Endothelial cell of umbilical vein (primary cell): ENCODE data around the gene KHSRP. TPM values are rescaled to one million over a fixed set of nuclear protein-coding genes. Genes with fewer than 3 reads are reported as not detected.

Experiments used
- BruUV-seq: library from RNA; stranded (reverse); fragments of 400-500 nt; replicated peaks from 2 replicates; lab custom pipeline; 2021; lab: Mats Ljungman, UMichigan
- CTCF ChIA-PET: fragments of 300-600, 350-600 bp; sonication (Branson Sonifier 250); formaldehyde crosslinking; loops from one replicate; lab custom pipeline; 2021; ENCODE audit warnings: antibody characterized with exemption, inconsistent platforms; lab: Charles Lee
- POLR2A ChIA-PET: fragments of 300-600, 350-600 bp; sonication (Branson Sonifier 250); formaldehyde crosslinking; loops from one replicate; lab custom pipeline; 2021; ENCODE audit warnings: antibody characterized with exemption, inconsistent platforms; lab: Charles Lee
- DNase-seq: peaks from one replicate; pipeline ENCODE4 v3.0.0-alpha.2; 2011; ENCODE audit warnings: low read depth, low spot score
- FAIRE-seq: peaks from 2 replicates; lab custom pipeline; 2011; peaks lifted over from hg19 to GRCh38; lab: Jason Lieb, UNC
- H2AFZ ChIP-seq: 2 replicates; pipeline ENCODE4 v1.6.0; 2012; ENCODE audit warnings: low read depth, low read length, control low read depth, inconsistent platforms
- H3K27ac ChIP-seq: 2 replicates; pipeline ENCODE4 v1.5.1; 2011; ENCODE audit warnings: low read depth, mild to moderate bottlenecking, control low read depth, low read length, moderate library complexity; ENCODE audit not compliant: insufficient read depth
- H3K27me3 ChIP-seq, 2 experiments: 2 replicates each; pipeline versions ENCODE4 v1.6.0 to v1.6.1; 2011; ENCODE audit warnings: low read length in 2 of 2, mixed read lengths in 1 of 2; ENCODE audit not compliant: control insufficient read depth in 2 of 2, insufficient read depth in 2 of 2
- H3K36me3 ChIP-seq, 2 experiments: 2 replicates in 1 of 2; 3 replicates in 1 of 2; pipeline ENCODE4 v1.5.1; 2011; ENCODE audit warnings: low read length in 2 of 2, mild to moderate bottlenecking in 1 of 2, moderate library complexity in 1 of 2; ENCODE audit not compliant: control insufficient read depth in 2 of 2, insufficient read depth in 2 of 2; ENCODE audit errors: extremely low read depth in 1 of 2
- H3K4me1 ChIP-seq: 3 replicates; pipeline ENCODE4 v1.5.1; 2011; ENCODE audit warnings: mild to moderate bottlenecking, low read length; ENCODE audit not compliant: control insufficient read depth, insufficient read depth; ENCODE audit errors: extremely low read depth
- H3K4me2 ChIP-seq: 2 replicates; pipeline ENCODE4 v1.6.1; 2011; ENCODE audit warnings: low read length, control low read depth, mixed read lengths; ENCODE audit not compliant: insufficient read depth
- H3K4me3 ChIP-seq, 3 experiments: fragments of 200-600 bp in 1 of 3; sonication (generic), shearing (Covaris generic) in 1 of 3; replicated peaks in 1 of 3; 2 replicates each; pipeline ENCODE4 v1.5.1; 2011 to 2016; ENCODE audit warnings: control low read depth in 3 of 3, low read length in 3 of 3, mild to moderate bottlenecking in 2 of 3, inconsistent platforms in 1 of 3, low read depth in 1 of 3, moderate library complexity in 1 of 3; ENCODE audit not compliant: insufficient read depth in 1 of 3
- H3K79me2 ChIP-seq: 2 replicates; pipeline ENCODE4 v1.6.0; 2012; ENCODE audit warnings: low read length, inconsistent platforms; ENCODE audit not compliant: control insufficient read depth, insufficient read depth
- H3K9ac ChIP-seq: replicated peaks from 2 replicates; pipeline ENCODE3; 2011; ENCODE audit warnings: low read length, control low read depth; ENCODE audit not compliant: insufficient read depth; ENCODE audit errors: extremely low read depth
- H3K9me1 ChIP-seq: replicated peaks from 3 replicates; pipeline ENCODE4 v1.6.0; 2011; ENCODE audit warnings: mild to moderate bottlenecking, low read length; ENCODE audit not compliant: control insufficient read depth, insufficient read depth; ENCODE audit errors: extremely low read depth
- H3K9me3 ChIP-seq: replicated peaks from 2 replicates; pipeline ENCODE4 v1.5.1; 2012; ENCODE audit warnings: low read length, inconsistent platforms; ENCODE audit not compliant: control insufficient read depth, insufficient read depth
- H4K20me1 ChIP-seq: replicated peaks from 2 replicates; pipeline ENCODE3; 2011; ENCODE audit warnings: mild to moderate bottlenecking, low read length; ENCODE audit not compliant: control insufficient read depth, insufficient read depth; ENCODE audit errors: extremely low read depth
- EZH2 ChIP-seq: IDR thresholded peaks from 2 replicates; pipeline ENCODE4 v1.6.1; 2012; ENCODE audit warnings: borderline replicate concordance, low read depth, mild to moderate bottlenecking, moderate library complexity, low read length, inconsistent platforms; ENCODE audit not compliant: severe bottlenecking
- FOS ChIP-seq: IDR thresholded peaks from 2 replicates; pipeline ENCODE4 v1.6.1; 2011; ENCODE audit warnings: mild to moderate bottlenecking, low read length, moderate library complexity, borderline replicate concordance; ENCODE audit not compliant: insufficient read depth
- GATA2 ChIP-seq: IDR thresholded peaks from 2 replicates; pipeline ENCODE4 v1.7.0; 2011; ENCODE audit warnings: low read depth, mild to moderate bottlenecking, moderate library complexity, mixed read lengths, low read length; ENCODE audit not compliant: insufficient read length, insufficient read depth
- JUN ChIP-seq: IDR thresholded peaks from 2 replicates; pipeline ENCODE4 v1.6.1; 2011; ENCODE audit warnings: borderline replicate concordance, low read depth; ENCODE audit not compliant: insufficient read length, insufficient read depth
- MYC ChIP-seq: IDR thresholded peaks from one replicate; pipeline ENCODE4 v1.6.1; 2011; ENCODE audit warnings: mild to moderate bottlenecking, low read depth, low read length
- POLR2A ChIP-seq: IDR thresholded peaks from 2 replicates; pipeline ENCODE4 v1.6.1; 2012; ENCODE audit warnings: low read depth, mild to moderate bottlenecking, control low read depth, low read length
- POLR2AphosphoS5 ChIP-seq: IDR thresholded peaks from 2 replicates; pipeline ENCODE4 v1.6.1; 2012; ENCODE audit warnings: low read depth, mild to moderate bottlenecking, control low read depth, low read length, moderate library complexity; ENCODE audit not compliant: insufficient read depth
- dilution Hi-C: fragments of 300-500 bp; cut with MboI; formaldehyde crosslinking; loops from one replicate; pipeline ENCODE4 v1.15.0; 2019; ENCODE audit warnings: low sequenced_read_pairs; ENCODE audit not compliant: extremely low pct_ligation_motif_present
- intact Hi-C: fragments of 100-400 bp; cut with micrococcal nuclease; formaldehyde crosslinking; loops from one replicate; pipeline ENCODE4 v1.10.0; 2022
- polyA plus RNA-seq, 4 experiments: library from polyadenylated mRNA; depleted of rRNA in 3 of 4; stranded (reverse) in 3 of 4; unstranded in 1 of 4; fragments of >200 nt; gene quantifications; 2 replicates each; pipeline versions ENCODE4 v1.2.1 to v1.2.3, GENCODE V29; 2011 to 2012; ENCODE audit warnings: missing spikeins in 1 of 4
- total RNA-seq: library from RNA; stranded (reverse); gene quantifications from 2 replicates; pipeline ENCODE4 v1.2.3, GENCODE V29; 2021
- TF ChIP-seq, protein P1 (sequence below), 2 donors: IDR thresholded peaks; 1 replicate in 1 of 2; 2 replicates in 1 of 2; pipeline ENCODE4 v1.5.1; 2011; ENCODE audit warnings: low read length in 2 of 2, mild to moderate bottlenecking in 2 of 2, moderate library complexity in 2 of 2, control low read depth in 1 of 2, inconsistent platforms in 1 of 2, low read depth in 1 of 2; ENCODE audit not compliant: insufficient read depth in 1 of 2; ENCODE audit errors: extremely low read depth in 1 of 2
- TF ChIP-seq, protein P2 (sequence below): IDR thresholded peaks from 2 replicates; pipeline ENCODE4 v1.6.1; 2011; ENCODE audit not compliant: insufficient read depth, insufficient read length

KHSRP gene
- total and polyA plus RNA-seq, 2 donors (not counting 3 experiments of a cell fraction or from before 2014, with no cell fraction given) = 98.3 to 372 TPM

DNA sequence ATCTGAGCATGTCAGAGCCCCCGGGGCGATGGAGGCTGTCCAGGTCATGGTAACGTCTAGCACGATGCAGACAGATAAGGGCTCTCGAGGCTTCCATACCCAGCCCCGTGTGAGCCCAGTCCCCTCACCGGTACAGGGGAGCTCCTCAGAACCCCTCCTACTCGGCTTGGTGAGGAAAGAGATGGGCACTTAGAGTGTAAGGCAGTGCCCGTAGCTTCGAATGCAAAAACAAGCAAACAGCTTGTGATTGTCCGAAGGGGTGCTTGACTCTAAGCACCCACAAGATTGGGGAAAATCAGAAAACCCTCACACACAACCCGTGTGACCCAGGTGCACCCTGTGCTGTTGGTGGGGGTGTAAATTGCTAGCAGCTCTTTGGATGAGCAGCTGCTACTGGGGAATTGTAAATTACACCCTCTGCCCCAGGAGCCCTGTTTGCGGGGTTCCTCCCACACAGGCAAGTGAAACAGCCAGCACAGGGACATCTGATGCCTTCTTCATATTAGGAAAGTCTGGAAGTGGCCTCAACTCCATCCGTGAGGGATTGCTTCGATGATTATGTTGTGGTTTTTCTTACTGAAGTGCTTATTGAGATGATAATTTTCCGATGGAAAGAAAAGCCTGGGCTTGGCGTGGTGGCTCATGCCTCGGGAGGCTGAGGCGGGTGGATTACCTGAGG lies 48.0 kb downstream of the KHSRP start:
- ChIA-PET POLR2A (no interaction called here), CTCF (interaction anchor here (0.6 kb wide), 1 partner anchor 112 kb away, joined by 4 read pairs; no protein-coding TSS in a partner anchor)
- Histone ChIP-seq H4K20me1 (no peaks in the 10 kb centered on the region), H3K4me1 (peaks cover 2% of the 10 kb centered on the region), H3K9me1 (no peaks in the 10 kb centered on the region), H3K36me3 (peaks cover 4 to 23% of the 10 kb centered on the region in 2 experiments), H3K27ac (no peak overlapping the region), H3K9me3 (no peaks in the 10 kb centered on the region), H3K4me2 (no peak overlapping the region), H3K9ac (no peak overlapping the region), H3K79me2 (no peaks in the 10 kb centered on the region), H3K27me3 (no peaks in the 10 kb centered on the region), H3K4me3 (no peak overlapping the region), H2AFZ (no peak overlapping the region)
- TF ChIP-seq MYC (no peak), EZH2 (no peak), FOS (no peak), JUN (no peak), GATA2 (no peak), POLR2A (no peak), POLR2AphosphoS5 (no peak)
- TF ChIP-seq, protein P1, sequence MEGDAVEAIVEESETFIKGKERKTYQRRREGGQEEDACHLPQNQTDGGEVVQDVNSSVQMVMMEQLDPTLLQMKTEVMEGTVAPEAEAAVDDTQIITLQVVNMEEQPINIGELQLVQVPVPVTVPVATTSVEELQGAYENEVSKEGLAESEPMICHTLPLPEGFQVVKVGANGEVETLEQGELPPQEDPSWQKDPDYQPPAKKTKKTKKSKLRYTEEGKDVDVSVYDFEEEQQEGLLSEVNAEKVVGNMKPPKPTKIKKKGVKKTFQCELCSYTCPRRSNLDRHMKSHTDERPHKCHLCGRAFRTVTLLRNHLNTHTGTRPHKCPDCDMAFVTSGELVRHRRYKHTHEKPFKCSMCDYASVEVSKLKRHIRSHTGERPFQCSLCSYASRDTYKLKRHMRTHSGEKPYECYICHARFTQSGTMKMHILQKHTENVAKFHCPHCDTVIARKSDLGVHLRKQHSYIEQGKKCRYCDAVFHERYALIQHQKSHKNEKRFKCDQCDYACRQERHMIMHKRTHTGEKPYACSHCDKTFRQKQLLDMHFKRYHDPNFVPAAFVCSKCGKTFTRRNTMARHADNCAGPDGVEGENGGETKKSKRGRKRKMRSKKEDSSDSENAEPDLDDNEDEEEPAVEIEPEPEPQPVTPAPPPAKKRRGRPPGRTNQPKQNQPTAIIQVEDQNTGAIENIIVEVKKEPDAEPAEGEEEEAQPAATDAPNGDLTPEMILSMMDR (IDR thresholded peaks at IDR 0.05; ENCODE audit: extremely low read depth in 1 of 2, insufficient read depth in 1 of 2, low read depth in 1 of 2, low read length in 2 of 2) = no peak
- TF ChIP-seq, protein P2, sequence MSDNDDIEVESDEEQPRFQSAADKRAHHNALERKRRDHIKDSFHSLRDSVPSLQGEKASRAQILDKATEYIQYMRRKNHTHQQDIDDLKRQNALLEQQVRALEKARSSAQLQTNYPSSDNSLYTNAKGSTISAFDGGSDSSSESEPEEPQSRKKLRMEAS = no peak
- no TSS peak for BruUV-seq
- intact Hi-C loops = no loop called here
- dilution Hi-C loops = no loop called here
- FAIRE-seq = no peak
- no peak for DNase-seq
